Endothelial cell of umbilical vein (primary cell): ENCODE results near the gene ATP1B1. TPM values are rescaled to one million over a fixed set of nuclear protein-coding genes. Genes with fewer than 3 reads are reported as not detected.

ENCODE experiments used
- BruUV-seq: library from RNA; stranded (reverse); fragments of 400-500 nt; replicated peaks from 2 replicates; lab custom pipeline; 2021; lab: Mats Ljungman, UMichigan
- CTCF ChIA-PET: fragments of 300-600, 350-600 bp; sonication (Branson Sonifier 250); formaldehyde crosslinking; loops from one replicate; lab custom pipeline; 2021; ENCODE audit warnings: antibody characterized with exemption, inconsistent platforms; lab: Charles Lee
- POLR2A ChIA-PET: fragments of 300-600, 350-600 bp; sonication (Branson Sonifier 250); formaldehyde crosslinking; loops from one replicate; lab custom pipeline; 2021; ENCODE audit warnings: antibody characterized with exemption, inconsistent platforms; lab: Charles Lee
- DNase-seq: peaks from one replicate; pipeline ENCODE4 v3.0.0-alpha.2; 2011; ENCODE audit warnings: low read depth, low spot score
- FAIRE-seq: peaks from 2 replicates; lab custom pipeline; 2011; peaks lifted over from hg19 to GRCh38; lab: Jason Lieb, UNC
- H2AFZ ChIP-seq: 2 replicates; pipeline ENCODE4 v1.6.0; 2012; ENCODE audit warnings: low read depth, low read length, control low read depth, inconsistent platforms
- H3K27ac ChIP-seq: 2 replicates; pipeline ENCODE4 v1.5.1; 2011; ENCODE audit warnings: low read depth, mild to moderate bottlenecking, control low read depth, low read length, moderate library complexity; ENCODE audit not compliant: insufficient read depth
- H3K27me3 ChIP-seq, 2 experiments: 2 replicates each; pipeline versions ENCODE4 v1.6.0 to v1.6.1; 2011; ENCODE audit warnings: low read length in 2 of 2, mixed read lengths in 1 of 2; ENCODE audit not compliant: control insufficient read depth in 2 of 2, insufficient read depth in 2 of 2
- H3K36me3 ChIP-seq, 2 experiments: 2 replicates in 1 of 2; 3 replicates in 1 of 2; pipeline ENCODE4 v1.5.1; 2011; ENCODE audit warnings: low read length in 2 of 2, mild to moderate bottlenecking in 1 of 2, moderate library complexity in 1 of 2; ENCODE audit not compliant: control insufficient read depth in 2 of 2, insufficient read depth in 2 of 2; ENCODE audit errors: extremely low read depth in 1 of 2
- H3K4me1 ChIP-seq: 3 replicates; pipeline ENCODE4 v1.5.1; 2011; ENCODE audit warnings: mild to moderate bottlenecking, low read length; ENCODE audit not compliant: control insufficient read depth, insufficient read depth; ENCODE audit errors: extremely low read depth
- H3K4me2 ChIP-seq: 2 replicates; pipeline ENCODE4 v1.6.1; 2011; ENCODE audit warnings: low read length, control low read depth, mixed read lengths; ENCODE audit not compliant: insufficient read depth
- H3K4me3 ChIP-seq, 3 experiments: fragments of 200-600 bp in 1 of 3; sonication (generic), shearing (Covaris generic) in 1 of 3; replicated peaks in 1 of 3; 2 replicates each; pipeline ENCODE4 v1.5.1; 2011 to 2016; ENCODE audit warnings: control low read depth in 3 of 3, low read length in 3 of 3, mild to moderate bottlenecking in 2 of 3, inconsistent platforms in 1 of 3, low read depth in 1 of 3, moderate library complexity in 1 of 3; ENCODE audit not compliant: insufficient read depth in 1 of 3
- H3K79me2 ChIP-seq: 2 replicates; pipeline ENCODE4 v1.6.0; 2012; ENCODE audit warnings: low read length, inconsistent platforms; ENCODE audit not compliant: control insufficient read depth, insufficient read depth
- H3K9ac ChIP-seq: replicated peaks from 2 replicates; pipeline ENCODE3; 2011; ENCODE audit warnings: low read length, control low read depth; ENCODE audit not compliant: insufficient read depth; ENCODE audit errors: extremely low read depth
- H3K9me1 ChIP-seq: replicated peaks from 3 replicates; pipeline ENCODE4 v1.6.0; 2011; ENCODE audit warnings: mild to moderate bottlenecking, low read length; ENCODE audit not compliant: control insufficient read depth, insufficient read depth; ENCODE audit errors: extremely low read depth
- H3K9me3 ChIP-seq: replicated peaks from 2 replicates; pipeline ENCODE4 v1.5.1; 2012; ENCODE audit warnings: low read length, inconsistent platforms; ENCODE audit not compliant: control insufficient read depth, insufficient read depth
- H4K20me1 ChIP-seq: replicated peaks from 2 replicates; pipeline ENCODE3; 2011; ENCODE audit warnings: mild to moderate bottlenecking, low read length; ENCODE audit not compliant: control insufficient read depth, insufficient read depth; ENCODE audit errors: extremely low read depth
- EZH2 ChIP-seq: IDR thresholded peaks from 2 replicates; pipeline ENCODE4 v1.6.1; 2012; ENCODE audit warnings: borderline replicate concordance, low read depth, mild to moderate bottlenecking, moderate library complexity, low read length, inconsistent platforms; ENCODE audit not compliant: severe bottlenecking
- FOS ChIP-seq: IDR thresholded peaks from 2 replicates; pipeline ENCODE4 v1.6.1; 2011; ENCODE audit warnings: mild to moderate bottlenecking, low read length, moderate library complexity, borderline replicate concordance; ENCODE audit not compliant: insufficient read depth
- GATA2 ChIP-seq: IDR thresholded peaks from 2 replicates; pipeline ENCODE4 v1.7.0; 2011; ENCODE audit warnings: low read depth, mild to moderate bottlenecking, moderate library complexity, mixed read lengths, low read length; ENCODE audit not compliant: insufficient read length, insufficient read depth
- JUN ChIP-seq: IDR thresholded peaks from 2 replicates; pipeline ENCODE4 v1.6.1; 2011; ENCODE audit warnings: borderline replicate concordance, low read depth; ENCODE audit not compliant: insufficient read length, insufficient read depth
- MYC ChIP-seq: IDR thresholded peaks from one replicate; pipeline ENCODE4 v1.6.1; 2011; ENCODE audit warnings: mild to moderate bottlenecking, low read depth, low read length
- POLR2A ChIP-seq: IDR thresholded peaks from 2 replicates; pipeline ENCODE4 v1.6.1; 2012; ENCODE audit warnings: low read depth, mild to moderate bottlenecking, control low read depth, low read length
- POLR2AphosphoS5 ChIP-seq: IDR thresholded peaks from 2 replicates; pipeline ENCODE4 v1.6.1; 2012; ENCODE audit warnings: low read depth, mild to moderate bottlenecking, control low read depth, low read length, moderate library complexity; ENCODE audit not compliant: insufficient read depth
- dilution Hi-C: fragments of 300-500 bp; cut with MboI; formaldehyde crosslinking; loops from one replicate; pipeline ENCODE4 v1.15.0; 2019; ENCODE audit warnings: low sequenced_read_pairs; ENCODE audit not compliant: extremely low pct_ligation_motif_present
- intact Hi-C: fragments of 100-400 bp; cut with micrococcal nuclease; formaldehyde crosslinking; loops from one replicate; pipeline ENCODE4 v1.10.0; 2022
- polyA plus RNA-seq, 4 experiments: library from polyadenylated mRNA; depleted of rRNA in 3 of 4; stranded (reverse) in 3 of 4; unstranded in 1 of 4; fragments of >200 nt; gene quantifications; 2 replicates each; pipeline versions ENCODE4 v1.2.1 to v1.2.3, GENCODE V29; 2011 to 2012; ENCODE audit warnings: missing spikeins in 1 of 4
- total RNA-seq: library from RNA; stranded (reverse); gene quantifications from 2 replicates; pipeline ENCODE4 v1.2.3, GENCODE V29; 2021
- TF ChIP-seq, protein P1 (sequence below), 2 donors: IDR thresholded peaks; 1 replicate in 1 of 2; 2 replicates in 1 of 2; pipeline ENCODE4 v1.5.1; 2011; ENCODE audit warnings: low read length in 2 of 2, mild to moderate bottlenecking in 2 of 2, moderate library complexity in 2 of 2, control low read depth in 1 of 2, inconsistent platforms in 1 of 2, low read depth in 1 of 2; ENCODE audit not compliant: insufficient read depth in 1 of 2; ENCODE audit errors: extremely low read depth in 1 of 2
- TF ChIP-seq, protein P2 (sequence below): IDR thresholded peaks from 2 replicates; pipeline ENCODE4 v1.6.1; 2011; ENCODE audit not compliant: insufficient read depth, insufficient read length

The ATP1B1 gene
- total and polyA plus RNA-seq, 2 donors (not counting 3 experiments of a cell fraction or from before 2014, with no cell fraction given) = 14.3 to 56.1 TPM

DNA sequence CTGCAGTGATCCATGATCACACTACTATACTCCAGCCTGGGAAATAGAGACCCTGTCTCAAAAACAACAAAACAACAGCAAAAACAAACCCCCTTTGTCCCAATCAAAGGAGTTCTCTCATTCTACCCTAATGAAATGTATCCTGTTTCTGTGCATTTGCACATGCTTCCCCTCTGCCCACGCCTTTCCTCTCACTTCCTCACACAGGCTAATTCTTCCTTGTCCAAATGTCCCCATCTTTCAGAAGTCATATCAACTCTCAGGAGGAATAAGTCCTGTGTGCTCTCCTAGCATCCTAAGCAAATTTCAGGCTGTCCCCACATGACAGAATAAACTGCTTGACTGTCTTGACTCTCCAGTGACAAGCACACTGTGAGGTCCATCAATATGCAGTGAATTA lies 8.1 kb upstream of the ATP1B1 start:
- H3K9me3 ChIP-seq = no peaks in the 10 kb centered on the region
- dilution Hi-C loops (no loop called here), intact Hi-C loops (no loop called here)
- no peak overlapping the region for H3K9ac ChIP-seq
- H2AFZ ChIP-seq = no peak overlapping the region
- no peaks in the 10 kb centered on the region for H3K79me2 ChIP-seq
- FAIRE-seq (no peak), DNase-seq (no peak)
- H3K4me1 ChIP-seq = no peaks in the 10 kb centered on the region
- H3K27ac ChIP-seq = no peak overlapping the region
- H3K4me3 ChIP-seq = no peak overlapping the region
- no peak overlapping the region for H3K4me2 ChIP-seq
- no peak for TF ChIP-seq JUN
- TF ChIP-seq EZH2 = no peak
- TF ChIP-seq POLR2AphosphoS5 = no peak
- TF ChIP-seq FOS = no peak
- no peak for TF ChIP-seq GATA2
- no peak for TF ChIP-seq MYC
- TF ChIP-seq POLR2A = no peak
- TF ChIP-seq, protein P1, sequence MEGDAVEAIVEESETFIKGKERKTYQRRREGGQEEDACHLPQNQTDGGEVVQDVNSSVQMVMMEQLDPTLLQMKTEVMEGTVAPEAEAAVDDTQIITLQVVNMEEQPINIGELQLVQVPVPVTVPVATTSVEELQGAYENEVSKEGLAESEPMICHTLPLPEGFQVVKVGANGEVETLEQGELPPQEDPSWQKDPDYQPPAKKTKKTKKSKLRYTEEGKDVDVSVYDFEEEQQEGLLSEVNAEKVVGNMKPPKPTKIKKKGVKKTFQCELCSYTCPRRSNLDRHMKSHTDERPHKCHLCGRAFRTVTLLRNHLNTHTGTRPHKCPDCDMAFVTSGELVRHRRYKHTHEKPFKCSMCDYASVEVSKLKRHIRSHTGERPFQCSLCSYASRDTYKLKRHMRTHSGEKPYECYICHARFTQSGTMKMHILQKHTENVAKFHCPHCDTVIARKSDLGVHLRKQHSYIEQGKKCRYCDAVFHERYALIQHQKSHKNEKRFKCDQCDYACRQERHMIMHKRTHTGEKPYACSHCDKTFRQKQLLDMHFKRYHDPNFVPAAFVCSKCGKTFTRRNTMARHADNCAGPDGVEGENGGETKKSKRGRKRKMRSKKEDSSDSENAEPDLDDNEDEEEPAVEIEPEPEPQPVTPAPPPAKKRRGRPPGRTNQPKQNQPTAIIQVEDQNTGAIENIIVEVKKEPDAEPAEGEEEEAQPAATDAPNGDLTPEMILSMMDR (IDR thresholded peaks at IDR 0.05; ENCODE audit: extremely low read depth in 1 of 2, insufficient read depth in 1 of 2, low read depth in 1 of 2, low read length in 2 of 2) = no peak
- TF ChIP-seq, protein P2, sequence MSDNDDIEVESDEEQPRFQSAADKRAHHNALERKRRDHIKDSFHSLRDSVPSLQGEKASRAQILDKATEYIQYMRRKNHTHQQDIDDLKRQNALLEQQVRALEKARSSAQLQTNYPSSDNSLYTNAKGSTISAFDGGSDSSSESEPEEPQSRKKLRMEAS = no peak
- POLR2A ChIA-PET = no interaction called here
- no peaks in the 10 kb centered on the region for H4K20me1 ChIP-seq
- H3K27me3 ChIP-seq = peaks cover 0 to 3% of the 10 kb centered on the region in 2 experiments
- H3K36me3 ChIP-seq = no peaks in the 10 kb centered on the region
- CTCF ChIA-PET = no interaction called here
- H3K9me1 ChIP-seq = no peaks in the 10 kb centered on the region
- BruUV-seq = no TSS peak
